ENCODE measurements around the gene RNF111. TPM values are rescaled to one million over a fixed set of nuclear protein-coding genes. Genes with fewer than 3 reads are reported as not detected.
A peak's percentile ranks its signal among the peaks of the same experiment; 100 is the strongest.
"Not testable (repeated sequence)": the region's sequence is repeated elsewhere in the genome, so short reads cannot be mapped to it uniquely, and the experiment has no call there.

Gene RNF111
- total RNA-seq, 1 donor from 2014 or later, result 43.0 TPM

DNA sequence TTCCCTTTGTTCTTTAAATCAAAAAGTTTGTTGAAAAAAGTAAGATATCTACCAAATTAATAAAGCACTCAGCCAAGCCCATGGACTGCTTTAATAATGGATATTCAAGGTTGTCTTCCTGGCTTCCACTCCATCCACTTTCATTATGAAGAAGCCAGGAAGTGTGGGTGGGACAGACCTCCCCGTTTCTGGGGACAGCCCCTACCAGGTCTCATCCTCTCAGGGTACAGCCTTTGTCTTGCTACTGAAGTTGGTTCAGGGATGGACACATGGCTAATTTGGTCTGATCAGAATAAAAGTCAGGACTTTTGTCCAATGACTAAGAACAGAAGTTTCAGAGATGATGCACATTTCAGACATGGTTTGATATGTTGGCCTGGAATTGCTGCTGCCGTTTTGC is 150.1 kb downstream of the RNF111 start:
- no peak overlapping the region for H3K27ac Mint-ChIP-seq
- H3K36me3 Mint-ChIP-seq, result peaks cover 27% of the 10 kb centered on the region
- no peak overlapping the region for H3K4me3 Mint-ChIP-seq

DNA sequence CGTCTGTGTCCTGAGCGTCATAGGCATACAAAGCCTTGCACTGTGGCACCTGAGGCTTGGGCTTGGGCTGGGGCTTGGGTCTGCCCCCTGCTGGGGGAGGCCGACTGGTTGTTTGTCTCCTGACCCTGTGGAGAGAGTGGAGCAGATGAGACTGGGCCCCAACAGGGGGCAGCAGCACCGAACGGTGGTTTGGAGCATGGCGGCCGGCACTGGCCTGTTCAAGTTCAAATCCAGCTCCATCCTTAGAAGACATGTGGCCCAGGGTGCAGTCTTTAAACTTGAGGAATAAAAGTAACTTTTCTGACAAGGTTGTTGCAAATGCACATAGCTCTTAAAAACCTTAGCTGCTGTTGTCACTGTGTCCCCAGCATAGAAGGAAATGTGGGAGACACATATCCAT is 150.8 kb downstream of the RNF111 start:
- DNase-seq (ENCODE audit: low spot score in 2 of 2, unreplicated experiment in 2 of 2), result no peak
- TF ChIP-seq, protein P1, sequence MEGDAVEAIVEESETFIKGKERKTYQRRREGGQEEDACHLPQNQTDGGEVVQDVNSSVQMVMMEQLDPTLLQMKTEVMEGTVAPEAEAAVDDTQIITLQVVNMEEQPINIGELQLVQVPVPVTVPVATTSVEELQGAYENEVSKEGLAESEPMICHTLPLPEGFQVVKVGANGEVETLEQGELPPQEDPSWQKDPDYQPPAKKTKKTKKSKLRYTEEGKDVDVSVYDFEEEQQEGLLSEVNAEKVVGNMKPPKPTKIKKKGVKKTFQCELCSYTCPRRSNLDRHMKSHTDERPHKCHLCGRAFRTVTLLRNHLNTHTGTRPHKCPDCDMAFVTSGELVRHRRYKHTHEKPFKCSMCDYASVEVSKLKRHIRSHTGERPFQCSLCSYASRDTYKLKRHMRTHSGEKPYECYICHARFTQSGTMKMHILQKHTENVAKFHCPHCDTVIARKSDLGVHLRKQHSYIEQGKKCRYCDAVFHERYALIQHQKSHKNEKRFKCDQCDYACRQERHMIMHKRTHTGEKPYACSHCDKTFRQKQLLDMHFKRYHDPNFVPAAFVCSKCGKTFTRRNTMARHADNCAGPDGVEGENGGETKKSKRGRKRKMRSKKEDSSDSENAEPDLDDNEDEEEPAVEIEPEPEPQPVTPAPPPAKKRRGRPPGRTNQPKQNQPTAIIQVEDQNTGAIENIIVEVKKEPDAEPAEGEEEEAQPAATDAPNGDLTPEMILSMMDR (IDR thresholded peaks at IDR 0.05; ENCODE audit: unreplicated experiment), result peak; percentile 27
- no peak overlapping the region for H3K4me3 Mint-ChIP-seq
- no peaks in the 10 kb centered on the region for H3K27me3 Mint-ChIP-seq (ENCODE audit: low read depth)
- no peak overlapping the region for H3K27ac Mint-ChIP-seq
- H3K4me1 Mint-ChIP-seq, result peaks cover 3% of the 10 kb centered on the region
- H3K36me3 Mint-ChIP-seq, result peaks cover 23% of the 10 kb centered on the region
- no peaks in the 10 kb centered on the region for H3K9me3 Mint-ChIP-seq

More for the DNA sequence above, 150.1 kb downstream of the RNF111 start:
- Mint-ChIP-seq H3K9me3 (no peaks in the 10 kb centered on the region), H3K27me3 (ENCODE audit: low read depth) (no peaks in the 10 kb centered on the region), H3K4me1 (peaks cover 3% of the 10 kb centered on the region)
- TF ChIP-seq, protein P1 (IDR thresholded peaks at IDR 0.05; ENCODE audit: unreplicated experiment), result no peak
- DNase-seq (ENCODE audit: low spot score in 2 of 2, unreplicated experiment in 2 of 2), result no peak

DNA sequence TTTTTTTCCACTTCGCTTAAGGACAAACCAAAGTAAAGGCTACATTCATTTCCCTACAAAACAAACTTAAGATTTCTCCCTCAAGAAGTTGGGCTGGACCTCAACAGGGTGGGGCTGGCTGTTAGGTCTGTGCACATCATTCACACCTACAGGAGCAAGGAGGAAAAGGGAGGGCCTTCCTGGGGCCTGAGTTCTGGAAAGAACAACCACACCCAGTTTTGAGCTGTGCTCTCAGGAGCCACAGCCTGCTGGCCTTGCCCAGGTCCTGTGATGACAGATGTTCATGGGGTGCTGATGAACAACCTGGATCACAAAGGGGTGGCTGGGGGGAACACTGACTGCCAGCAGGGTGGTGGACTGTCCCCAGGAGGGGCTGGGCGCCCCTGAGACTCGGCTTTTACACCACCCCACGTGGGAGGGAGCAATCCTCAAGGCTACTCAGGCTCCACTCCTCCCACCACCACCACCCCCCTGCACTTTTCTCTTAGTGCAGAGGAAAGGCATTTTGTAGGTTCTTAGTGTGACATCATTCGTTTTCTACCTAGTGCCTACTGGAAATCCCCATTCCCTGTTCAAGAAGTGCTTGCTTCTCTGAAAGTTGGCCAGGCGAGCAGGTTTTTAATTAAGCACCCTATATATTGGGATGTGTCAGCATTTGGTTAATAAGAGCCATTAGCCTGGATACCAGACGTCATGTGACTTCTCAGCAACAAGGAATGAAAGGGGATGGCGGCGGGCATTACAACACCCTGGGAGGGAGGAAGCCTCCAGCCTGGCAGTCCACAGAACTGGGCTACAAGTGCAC is 153.2 kb downstream of the RNF111 start:
- TF ChIP-seq, protein P1 (IDR thresholded peaks at IDR 0.05; ENCODE audit: unreplicated experiment), result no peak
- no peak overlapping the region for H3K27ac Mint-ChIP-seq
- peaks cover 14% of the 10 kb centered on the region for H3K36me3 Mint-ChIP-seq
- peaks cover 3% of the 10 kb centered on the region for H3K4me1 Mint-ChIP-seq
- no peak overlapping the region for H3K4me3 Mint-ChIP-seq
- H3K9me3 Mint-ChIP-seq, result no peaks in the 10 kb centered on the region
- no peak for DNase-seq (ENCODE audit: low spot score in 2 of 2, unreplicated experiment in 2 of 2)
- no peaks in the 10 kb centered on the region for H3K27me3 Mint-ChIP-seq (ENCODE audit: low read depth)

DNA sequence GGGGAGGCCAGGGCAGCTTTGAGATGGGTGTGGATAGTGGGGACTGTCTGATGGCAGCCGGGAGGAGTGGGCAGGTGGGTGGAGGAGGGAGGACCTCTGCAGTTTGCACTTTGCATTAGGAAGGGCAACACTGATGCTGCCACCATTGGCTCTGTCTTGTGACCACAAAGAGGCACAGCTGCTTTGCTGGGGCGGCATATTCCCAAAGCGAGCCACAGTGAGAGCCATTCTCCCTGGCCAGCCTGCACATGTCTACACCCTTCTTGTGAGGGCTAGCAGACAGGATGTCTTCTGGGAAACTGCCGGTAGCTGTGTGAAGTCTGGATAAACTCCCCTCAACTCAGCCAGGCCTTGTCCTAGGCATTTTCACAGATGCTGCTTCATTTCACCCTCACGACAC is 155.8 kb downstream of the RNF111 start:
- Mint-ChIP-seq H3K9me3 (no peaks in the 10 kb centered on the region), H3K36me3 (peaks cover 12% of the 10 kb centered on the region), H3K4me1 (peaks cover 7% of the 10 kb centered on the region), H3K4me3 (no peak overlapping the region), H3K27ac (no peak overlapping the region), H3K27me3 (ENCODE audit: low read depth) (no peaks in the 10 kb centered on the region)
- no peak for DNase-seq (ENCODE audit: low spot score in 2 of 2, unreplicated experiment in 2 of 2)
- TF ChIP-seq, protein P1 (IDR thresholded peaks at IDR 0.05; ENCODE audit: unreplicated experiment), result no peak

DNA sequence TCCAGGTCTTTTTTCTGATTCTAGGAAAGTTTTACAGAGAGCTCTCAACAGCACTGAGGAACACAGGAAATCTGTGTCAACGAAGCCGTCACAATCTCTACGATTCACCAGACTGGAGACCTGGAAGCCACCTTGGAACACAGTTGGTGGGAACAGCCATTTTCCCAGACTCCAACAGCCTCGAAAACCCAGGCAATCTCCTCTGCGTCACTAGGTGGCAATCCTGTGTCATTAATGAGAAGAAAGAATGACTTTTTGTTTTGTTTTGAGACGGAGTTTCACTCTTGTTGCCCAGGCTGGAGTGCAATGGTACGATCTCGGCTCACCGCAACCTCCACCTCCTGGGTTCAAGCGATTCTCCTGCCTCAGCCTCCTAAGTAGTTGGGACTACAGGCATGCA is 157.1 kb downstream of the RNF111 start:
- DNase-seq (ENCODE audit: low spot score in 2 of 2, unreplicated experiment in 2 of 2); H3K4me3 Mint-ChIP-seq; H3K27ac Mint-ChIP-seq; H3K9me3 Mint-ChIP-seq; H3K27me3 Mint-ChIP-seq (ENCODE audit: low read depth): not testable (repeated sequence)
- peaks cover 17% of the 10 kb centered on the region for H3K36me3 Mint-ChIP-seq
- H3K4me1 Mint-ChIP-seq, result peaks cover 12% of the 10 kb centered on the region

Other genes starting within 250 kb of the RNF111 start
- gene ADAM10, start 238.0 kb upstream of the RNF111 start, total RNA-seq, result 176 to 190 TPM (median 181 TPM) in 3 replicates
- 27.6 to 30.1 TPM (median 29.3 TPM) in 3 replicates for gene MINDY2, start 216.4 kb upstream of the RNF111 start, total RNA-seq
- 111 to 116 TPM (median 111 TPM) in 3 replicates for gene SLTM, start 54.0 kb upstream of the RNF111 start, total RNA-seq
- 26.8 to 29.2 TPM (median 27.1 TPM) in 3 replicates for gene CCNB2, start 117.5 kb downstream of the RNF111 start, total RNA-seq
- not detected in 3 replicates for gene LDHAL6B, start 219.2 kb downstream of the RNF111 start, total RNA-seq